Measurements from ENCODE around the gene LIPC. TPM values are rescaled to one million over a fixed set of nuclear protein-coding genes. Genes with fewer than 3 reads are reported as not detected.
"Not testable (repeated sequence)": the region's sequence is repeated elsewhere in the genome, so short reads cannot be mapped to it uniquely, and the experiment has no call there.

LIPC gene
- total and polyA plus RNA-seq, 3 donors from 2014 or later = 0.12 to 0.37 TPM; not detected in 1

- intact Hi-C loops (cut with DNase I; ENCODE audit: low total_unique reads) = no loop called here
- Histone ChIP-seq H3K4me1 (no peaks in the 10 kb centered on the region), H3K9me3 (no peaks in the 10 kb centered on the region), H3K36me3 (ENCODE audit: low read depth, missing control alignments) (no peaks in the 10 kb centered on the region), H3K27me3 (no peaks in the 10 kb centered on the region), H3K4me3 (no peak overlapping the region), H3K27ac (no peak overlapping the region)
- no peak for DNase-seq
- TF ChIP-seq POLR2A (IDR thresholded peaks at IDR 0.05) = no peak
- TF ChIP-seq CTCF (IDR thresholded peaks at IDR 0.05) = no peak
- 77 to 83% methylated on average over 2 of the region's 2 CpGs for WGBS, 2 donors
Measured at GRCh38 chr15:58602823-58603222, 171.0 kb downstream of the LIPC start.

GRCh38 chr15:58603927-58604326 lies 172.1 kb downstream of the LIPC start:
- WGBS, 2 donors = 97 to 98% methylated on average over 8 of the region's 8 CpGs
- H3K4me3 ChIP-seq; intact Hi-C loops (cut with DNase I; ENCODE audit: low total_unique reads); H3K4me1 ChIP-seq; H3K9me3 ChIP-seq; H3K27ac ChIP-seq; DNase-seq; H3K27me3 ChIP-seq; H3K36me3 ChIP-seq (ENCODE audit: low read depth, missing control alignments): not testable (repeated sequence)

GRCh38 chr15:58604455-58604923 lies 172.7 kb downstream of the LIPC start:
- WGBS, 2 donors = 93% methylated on average over 4 of the region's 4 CpGs
- Histone ChIP-seq H3K36me3 (ENCODE audit: low read depth, missing control alignments) (no peaks in the 10 kb centered on the region), H3K27me3 (no peaks in the 10 kb centered on the region), H3K4me1 (no peaks in the 10 kb centered on the region), H3K9me3 (no peaks in the 10 kb centered on the region), H3K27ac (no peak overlapping the region), H3K4me3 (no peak overlapping the region)
- no peak for DNase-seq
- intact Hi-C loops (cut with DNase I; ENCODE audit: low total_unique reads) = no loop called here
- TF ChIP-seq CTCF (IDR thresholded peaks at IDR 0.05) = no peak
- no peak for TF ChIP-seq POLR2A (IDR thresholded peaks at IDR 0.05)

GRCh38 chr15:58605931-58606530 lies 174.2 kb downstream of the LIPC start:
- Histone ChIP-seq H3K4me3 (no peak overlapping the region), H3K27ac (no peak overlapping the region), H3K4me1 (no peaks in the 10 kb centered on the region), H3K27me3 (no peaks in the 10 kb centered on the region), H3K36me3 (ENCODE audit: low read depth, missing control alignments) (no peaks in the 10 kb centered on the region), H3K9me3 (no peaks in the 10 kb centered on the region)
- TF ChIP-seq POLR2A (IDR thresholded peaks at IDR 0.05) (no peak), CTCF (IDR thresholded peaks at IDR 0.05) (no peak)
- WGBS, 2 donors = 89 to 93% methylated on average over 3 of the region's 3 CpGs
- intact Hi-C loops (cut with DNase I; ENCODE audit: low total_unique reads) = no loop called here
- DNase-seq = no peak

GRCh38 chr15:58606577-58607080 lies 174.8 kb downstream of the LIPC start:
- Histone ChIP-seq H3K27me3 (no peaks in the 10 kb centered on the region), H3K4me1 (no peaks in the 10 kb centered on the region), H3K36me3 (ENCODE audit: low read depth, missing control alignments) (no peaks in the 10 kb centered on the region), H3K9me3 (no peaks in the 10 kb centered on the region), H3K4me3 (no peak overlapping the region), H3K27ac (no peak overlapping the region)
- TF ChIP-seq CTCF (IDR thresholded peaks at IDR 0.05) (no peak), POLR2A (IDR thresholded peaks at IDR 0.05) (no peak)
- DNase-seq = no peak
- intact Hi-C loops (cut with DNase I; ENCODE audit: low total_unique reads) = no loop called here
- 90 to 96% methylated on average over 4 of the region's 4 CpGs for WGBS, 2 donors

Data from testis (tissue), 3 donors.